Mesenchymal stem cell (in vitro differentiated cells and primary cell): ENCODE measurements around the gene TAS2R16.

Source experiments
- DNase-seq: peaks from one replicate; pipeline ENCODE4 v3.0.0-alpha.2; 2013
- H2AFZ ChIP-seq: one replicate; pipeline ENCODE4 v1.6.1; 2013; ENCODE audit warnings: low read depth, mild to moderate bottlenecking, control low read depth, inconsistent platforms, low read length, moderate library complexity
- H2AK5ac ChIP-seq: 2 replicates; pipeline ENCODE4 v1.6.1; 2013; ENCODE audit warnings: low read length, moderate library complexity, mild to moderate bottlenecking, inconsistent platforms; ENCODE audit not compliant: severe bottlenecking
- H2BK120ac ChIP-seq: one replicate; pipeline ENCODE4 v1.6.1; 2013; ENCODE audit warnings: low read depth, mild to moderate bottlenecking, inconsistent platforms, low read length, moderate library complexity
- H2BK12ac ChIP-seq, 2 experiments: one replicate each; pipeline ENCODE4 v1.6.1; 2013; ENCODE audit warnings: inconsistent platforms in 2 of 2, low read length in 2 of 2, mild to moderate bottlenecking in 2 of 2, moderate library complexity in 2 of 2, control low read depth in 1 of 2
- H2BK15ac ChIP-seq: one replicate; pipeline ENCODE4 v1.6.1; 2013; ENCODE audit warnings: mild to moderate bottlenecking, low read depth, inconsistent platforms; ENCODE audit not compliant: poor library complexity, severe bottlenecking
- H2BK5ac ChIP-seq: 2 replicates; pipeline ENCODE4 v1.6.1; 2013; ENCODE audit warnings: low read depth, mild to moderate bottlenecking, low read length, control low read depth, inconsistent platforms; ENCODE audit not compliant: poor library complexity, severe bottlenecking
- H3K14ac ChIP-seq, 2 experiments: one replicate each; pipeline ENCODE4 v1.6.1; 2013; ENCODE audit warnings: inconsistent platforms in 2 of 2, low read length in 2 of 2, control low read depth in 1 of 2, mild to moderate bottlenecking in 1 of 2, moderate library complexity in 1 of 2
- H3K18ac ChIP-seq, 2 experiments: one replicate each; pipeline ENCODE4 v1.6.1; 2013; ENCODE audit warnings: inconsistent platforms in 2 of 2, low read length in 2 of 2, control low read depth in 1 of 2, low read depth in 1 of 2, mild to moderate bottlenecking in 1 of 2
- H3K23ac ChIP-seq, 2 experiments: one replicate each; pipeline ENCODE4 v1.6.1; 2013; ENCODE audit warnings: inconsistent platforms in 2 of 2, low read length in 2 of 2, mild to moderate bottlenecking in 2 of 2, moderate library complexity in 2 of 2, control low read depth in 1 of 2
- H3K27ac ChIP-seq: 2 replicates; pipeline ENCODE4 v1.5.1; 2013; ENCODE audit warnings: mild to moderate bottlenecking, moderate library complexity, low read length, control low read depth, inconsistent platforms; ENCODE audit not compliant: poor library complexity, severe bottlenecking
- H3K27me3 ChIP-seq, 2 experiments: 2 replicates each; pipeline versions ENCODE4 v1.6.1 to v1.7.0; 2013; ENCODE audit warnings: low read length in 2 of 2, mild to moderate bottlenecking in 2 of 2, moderate library complexity in 2 of 2, control low read depth in 1 of 2, inconsistent platforms in 1 of 2; ENCODE audit not compliant: control insufficient read depth in 1 of 2, insufficient read depth in 1 of 2
- H3K36me3 ChIP-seq, 2 experiments: 2 replicates each; pipeline versions ENCODE4 v1.6.1 to v1.7.0; 2013; ENCODE audit warnings: low read length in 2 of 2, control low read depth in 1 of 2, inconsistent platforms in 1 of 2, low read depth in 1 of 2, mild to moderate bottlenecking in 1 of 2; ENCODE audit not compliant: insufficient read depth in 2 of 2, control insufficient read depth in 1 of 2
- H3K4ac ChIP-seq, 2 experiments: one replicate each; pipeline ENCODE4 v1.6.1; 2013; ENCODE audit warnings: inconsistent platforms in 2 of 2, low read length in 2 of 2, mild to moderate bottlenecking in 2 of 2, moderate library complexity in 2 of 2, control low read depth in 1 of 2, low read depth in 1 of 2
- H3K4me1 ChIP-seq: 2 replicates; pipeline ENCODE4 v1.6.1; 2013; ENCODE audit warnings: low read depth, low read length, control low read depth; ENCODE audit not compliant: control insufficient read depth, insufficient read depth
- H3K4me2 ChIP-seq: 2 replicates; pipeline ENCODE4 v1.6.1; 2013; ENCODE audit warnings: low read length, mild to moderate bottlenecking, inconsistent platforms; ENCODE audit not compliant: poor library complexity, severe bottlenecking
- H3K4me3 ChIP-seq, 2 experiments: 2 replicates each; pipeline versions ENCODE4 v1.5.1 to v1.7.0; 2013; ENCODE audit warnings: low read length in 2 of 2, mild to moderate bottlenecking in 2 of 2, control low read depth in 1 of 2, low read depth in 1 of 2; ENCODE audit not compliant: insufficient read depth in 1 of 2
- H3K79me1 ChIP-seq: replicated peaks from 2 replicates; pipeline ENCODE4 v1.6.1; 2013; ENCODE audit warnings: mild to moderate bottlenecking, control low read depth, low read length, inconsistent platforms; ENCODE audit not compliant: poor library complexity, severe bottlenecking
- H3K9ac ChIP-seq: 2 replicates; pipeline ENCODE4 v1.7.0; 2013; ENCODE audit warnings: mild to moderate bottlenecking, low read length, moderate library complexity
- H3K9me3 ChIP-seq: 2 replicates; pipeline ENCODE4 v1.7.0; 2013; ENCODE audit warnings: mild to moderate bottlenecking, low read length; ENCODE audit not compliant: control insufficient read depth
- H4K8ac ChIP-seq: one replicate; pipeline ENCODE4 v1.6.1; 2013; ENCODE audit warnings: inconsistent platforms, mild to moderate bottlenecking, low read length, moderate library complexity
- H4K91ac ChIP-seq: one replicate; pipeline ENCODE4 v1.6.1; 2013; ENCODE audit warnings: mild to moderate bottlenecking, low read length, inconsistent platforms
- WGBS: methylation state at CpG from one replicate; pipeline ENCODE4 v1.1.7; 2013; ENCODE audit warnings: mixed read lengths; 5-methylcytosine and 5-hydroxymethylcytosine counted together

Gene TAS2R16

DNA sequence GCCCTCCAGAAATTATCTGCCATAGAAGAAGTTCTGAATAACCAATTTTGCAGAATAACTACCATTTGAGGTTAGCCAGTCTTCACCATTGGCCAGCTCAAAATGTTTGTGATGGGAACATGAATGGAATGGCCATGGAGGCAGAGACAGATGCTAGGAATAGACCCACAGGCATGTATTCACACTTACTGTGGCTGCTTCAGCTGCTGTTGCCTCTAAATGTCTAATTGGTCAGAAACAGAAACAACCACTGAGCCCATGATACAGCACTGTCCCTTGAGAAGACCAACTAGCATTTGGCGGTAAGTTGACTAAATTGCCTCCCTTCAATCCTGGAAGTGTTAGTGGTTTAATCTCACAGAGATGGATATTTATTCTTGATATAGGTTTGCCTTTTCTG, 38.6 kb upstream of the TAS2R16 start:
- H4K8ac ChIP-seq: no peak overlapping the region
- H3K14ac ChIP-seq: no peak overlapping the region
- no peak overlapping the region for H3K23ac ChIP-seq
- H3K4me2 ChIP-seq: no peak overlapping the region
- H3K9me3 ChIP-seq: peaks cover 11% of the 10 kb centered on the region
- H3K4me3 ChIP-seq: no peak overlapping the region
- no peak overlapping the region for H2BK15ac ChIP-seq
- H3K27ac ChIP-seq: no peak overlapping the region
- no peak overlapping the region for H2AFZ ChIP-seq
- no peak overlapping the region for H2BK120ac ChIP-seq
- no peak overlapping the region for H2BK5ac ChIP-seq
- no peak for DNase-seq
- H2BK12ac ChIP-seq: no peak overlapping the region
- H3K18ac ChIP-seq: no peak overlapping the region
- no peaks in the 10 kb centered on the region for H3K36me3 ChIP-seq
- H3K9ac ChIP-seq: no peak overlapping the region
- WGBS: 80% methylated on average over 1 of the region's 1 CpG
- H3K4me1 ChIP-seq: no peaks in the 10 kb centered on the region
- no peak overlapping the region for H2AK5ac ChIP-seq
- H3K79me1 ChIP-seq: no peaks in the 10 kb centered on the region
- no peak overlapping the region for H3K4ac ChIP-seq
- no peak overlapping the region for H4K91ac ChIP-seq
- no peaks in the 10 kb centered on the region for H3K27me3 ChIP-seq

DNA sequence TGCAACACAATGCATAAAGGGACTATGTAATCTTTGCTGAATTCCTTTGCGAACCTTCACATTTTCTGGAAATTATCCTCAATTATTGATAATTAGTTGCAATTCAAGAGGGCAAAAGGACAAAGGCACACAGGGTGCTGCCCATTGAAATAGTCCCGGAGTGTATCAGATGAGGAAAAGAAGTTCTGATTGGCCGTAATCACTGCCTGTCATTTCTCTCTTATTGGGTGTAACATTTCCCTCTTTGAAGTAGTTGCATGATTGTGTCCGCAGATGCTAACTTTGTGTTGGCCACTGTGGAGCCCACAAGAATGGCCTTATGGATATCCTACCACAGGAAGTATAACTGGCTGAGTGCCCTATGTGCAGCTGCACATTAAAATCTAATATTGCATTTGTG, 35.1 kb upstream of the TAS2R16 start:
- H3K4me1 ChIP-seq: peaks cover 3% of the 10 kb centered on the region
- no peak overlapping the region for H3K14ac ChIP-seq
- H4K91ac ChIP-seq: no peak overlapping the region
- no peak overlapping the region for H2AFZ ChIP-seq
- peaks cover 11% of the 10 kb centered on the region for H3K9me3 ChIP-seq
- no peak for DNase-seq
- H3K36me3 ChIP-seq: no peaks in the 10 kb centered on the region
- no peak overlapping the region for H3K9ac ChIP-seq
- no peak overlapping the region for H3K18ac ChIP-seq
- H4K8ac ChIP-seq: no peak overlapping the region
- no peaks in the 10 kb centered on the region for H3K79me1 ChIP-seq
- no peak overlapping the region for H2AK5ac ChIP-seq
- H2BK5ac ChIP-seq: no peak overlapping the region
- no peaks in the 10 kb centered on the region for H3K27me3 ChIP-seq
- H2BK12ac ChIP-seq: no peak overlapping the region
- H2BK15ac ChIP-seq: no peak overlapping the region
- 98% methylated on average over 4 of the region's 4 CpGs for WGBS
- no peak overlapping the region for H3K4ac ChIP-seq
- no peak overlapping the region for H3K4me3 ChIP-seq
- no peak overlapping the region for H2BK120ac ChIP-seq
- H3K23ac ChIP-seq: no peak overlapping the region
- no peak overlapping the region for H3K4me2 ChIP-seq
- no peak overlapping the region for H3K27ac ChIP-seq

DNA sequence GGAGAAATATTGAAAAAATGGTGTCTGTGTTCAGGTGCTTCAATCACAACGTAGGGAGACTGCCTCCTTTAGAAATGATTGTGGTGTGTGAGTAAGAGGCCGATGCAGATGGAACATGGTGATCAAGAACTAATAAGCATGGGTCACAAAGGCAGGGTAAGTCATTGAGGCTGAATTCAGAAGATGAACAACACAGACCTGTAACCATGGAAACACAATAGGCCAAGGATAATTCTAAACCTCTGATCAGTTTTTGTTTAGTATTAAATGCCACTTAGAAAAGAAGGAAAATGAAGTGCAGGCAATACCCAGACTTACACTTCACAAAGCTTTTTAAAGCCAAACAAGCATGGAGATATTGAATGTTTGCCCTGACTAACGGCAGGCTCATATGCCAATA, 32.8 kb upstream of the TAS2R16 start:
- H3K18ac ChIP-seq: no peak overlapping the region
- no peak overlapping the region for H3K27ac ChIP-seq
- H3K79me1 ChIP-seq: no peaks in the 10 kb centered on the region
- H2AFZ ChIP-seq: no peak overlapping the region
- no peak overlapping the region for H2AK5ac ChIP-seq
- peaks cover 3% of the 10 kb centered on the region for H3K4me1 ChIP-seq
- no peak overlapping the region for H4K91ac ChIP-seq
- no peak overlapping the region for H3K9ac ChIP-seq
- H3K23ac ChIP-seq: no peak overlapping the region
- H4K8ac ChIP-seq: no peak overlapping the region
- no peak overlapping the region for H2BK15ac ChIP-seq
- no peak overlapping the region for H3K4ac ChIP-seq
- no peak overlapping the region for H3K14ac ChIP-seq
- H3K9me3 ChIP-seq: peaks cover 10% of the 10 kb centered on the region
- DNase-seq: no peak
- no peak overlapping the region for H2BK5ac ChIP-seq
- H3K4me3 ChIP-seq: no peak overlapping the region
- H3K27me3 ChIP-seq: no peaks in the 10 kb centered on the region
- H2BK12ac ChIP-seq: no peak overlapping the region
- H3K36me3 ChIP-seq: no peaks in the 10 kb centered on the region
- no peak overlapping the region for H2BK120ac ChIP-seq
- no peak overlapping the region for H3K4me2 ChIP-seq
- 65% methylated on average over 3 of the region's 3 CpGs for WGBS

DNA sequence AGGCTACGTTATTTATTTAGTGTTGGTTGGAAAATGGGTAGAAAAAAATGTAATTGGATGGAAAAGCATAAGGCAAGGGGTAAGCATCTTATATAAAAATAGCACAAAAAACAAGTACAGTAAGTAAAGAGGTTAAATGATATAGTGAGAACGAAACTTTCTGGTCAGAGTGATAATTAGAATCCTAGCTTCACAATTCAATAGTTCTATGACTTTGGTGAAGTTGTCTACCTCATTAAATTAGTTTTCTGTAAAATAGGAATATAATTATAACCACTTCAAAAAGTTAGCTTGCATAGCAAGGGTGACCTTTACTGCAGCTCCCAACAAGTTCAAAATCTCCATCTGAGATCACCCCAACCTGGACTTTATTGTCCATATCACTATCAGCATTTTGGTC, 30.8 kb upstream of the TAS2R16 start:
- Histone ChIP-seq H3K27me3 (no peaks in the 10 kb centered on the region), H2BK120ac (no peak overlapping the region), H2AFZ (no peak overlapping the region)

More for the DNA sequence above, 30.8 kb upstream of the TAS2R16 start:
- Histone ChIP-seq H3K4me2 (no peak overlapping the region), H3K4me1 (peaks cover 3% of the 10 kb centered on the region), H2BK5ac (no peak overlapping the region), H3K36me3 (no peaks in the 10 kb centered on the region), H3K27ac (no peak overlapping the region), H2BK12ac (no peak overlapping the region), H3K9ac (no peak overlapping the region), H4K8ac (no peak overlapping the region), H2BK15ac (no peak overlapping the region), H3K4ac (no peak overlapping the region), H3K9me3 (peaks cover 15% of the 10 kb centered on the region), H3K14ac (no peak overlapping the region), H2AK5ac (no peak overlapping the region), H3K4me3 (no peak overlapping the region), H3K79me1 (no peaks in the 10 kb centered on the region), H4K91ac (no peak overlapping the region), H3K18ac (no peak overlapping the region), H3K23ac (no peak overlapping the region)
- DNase-seq: no peak
- no CpG with 5 or more reads among the region's 2 CpGs for WGBS
